ENCODE data around the gene NHLRC1. TPM values are rescaled to one million over a fixed set of nuclear protein-coding genes. Genes with fewer than 3 reads are reported as not detected.
A peak's percentile ranks its signal among the peaks of the same experiment; 100 is the strongest.

Gene NHLRC1
- total and polyA plus RNA-seq, 2 donors: 0.99 to 2.4 TPM

DNA sequence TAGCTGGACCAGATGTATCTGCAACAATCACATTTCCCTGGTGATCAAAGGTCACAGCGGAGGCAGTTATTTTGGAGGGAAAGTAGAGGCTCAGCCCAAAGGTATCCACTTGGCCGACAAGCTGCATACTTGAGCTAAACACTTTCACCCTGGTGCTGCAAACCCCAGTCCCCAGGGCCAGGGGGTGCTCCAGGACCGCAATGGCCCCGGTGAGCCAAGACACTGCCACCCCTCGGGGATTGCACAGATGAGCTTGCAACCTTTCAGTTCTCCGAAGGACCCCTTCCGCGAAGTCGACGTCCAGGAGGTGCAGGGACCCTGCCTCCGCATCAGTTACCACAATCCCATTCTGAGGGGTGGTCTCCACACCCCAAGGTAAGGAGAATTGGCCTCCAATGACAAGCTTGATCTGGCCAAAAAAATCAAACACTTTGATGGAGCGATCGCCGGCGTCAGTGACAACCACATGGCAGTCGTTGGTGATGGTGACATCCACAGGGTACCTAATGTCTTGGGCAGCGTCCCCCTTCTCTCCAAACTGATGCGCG is 823 bp downstream of the NHLRC1 start:
- WGBS: 87% methylated on average over 19 of the region's 19 CpGs
- no peak for DNase-seq (ENCODE audit: low read depth in 6 of 9, low spot score in 9 of 9)
- Histone ChIP-seq H3K36me3 (ENCODE audit: control insufficient read depth in 2 of 2, insufficient read depth in 2 of 2, low read length in 1 of 2) (no peaks in the 10 kb centered on the region), H3K4me3 (ENCODE audit: low read length in 2 of 2) (peak overlapping the region; percentile 40 to 68), H3K9me3 (ENCODE audit: control insufficient read depth in 2 of 2, insufficient read depth in 1 of 2, low read length in 1 of 2) (peaks cover 1 to 6% of the 10 kb centered on the region in 2 donors), H3K27me3 (ENCODE audit: control insufficient read depth in 2 of 2, insufficient read depth in 1 of 2, low read length in 1 of 2) (no peaks in the 10 kb centered on the region), H3K4me1 (ENCODE audit: control insufficient read depth in 2 of 2, insufficient read depth in 2 of 2, low read length in 2 of 2) (peaks cover 10% of the 10 kb centered on the region in 2 donors), H3K27ac (ENCODE audit: low read depth in 1 of 2, low read length in 1 of 2) (no peak overlapping the region)

- Histone ChIP-seq H3K4me1 (ENCODE audit: control insufficient read depth in 2 of 2, insufficient read depth in 2 of 2, low read length in 2 of 2) (peaks cover 10% of the 10 kb centered on the region in 2 donors), H3K27me3 (ENCODE audit: control insufficient read depth in 2 of 2, insufficient read depth in 1 of 2, low read length in 1 of 2) (no peaks in the 10 kb centered on the region), H3K27ac (ENCODE audit: low read depth in 1 of 2, low read length in 1 of 2) (no peak overlapping the region), H3K9me3 (ENCODE audit: control insufficient read depth in 2 of 2, insufficient read depth in 1 of 2, low read length in 1 of 2) (peaks cover 1 to 6% of the 10 kb centered on the region in 2 donors), H3K4me3 (ENCODE audit: low read length in 2 of 2) (no peak overlapping the region), H3K36me3 (ENCODE audit: control insufficient read depth in 2 of 2, insufficient read depth in 2 of 2, low read length in 1 of 2) (no peaks in the 10 kb centered on the region)
- WGBS: 98% methylated on average over 5 of the region's 5 CpGs
- no peak for DNase-seq (ENCODE audit: low read depth in 6 of 9, low spot score in 9 of 9)
Observed at GRCh38 chr6:18119236-18119635, 3.2 kb downstream of the NHLRC1 start.

GRCh38 chr6:18118330-18118729 is 4.1 kb downstream of the NHLRC1 start:
- H3K4me3 ChIP-seq (ENCODE audit: low read length in 2 of 2): no peak overlapping the region
- no peaks in the 10 kb centered on the region for H3K36me3 ChIP-seq (ENCODE audit: control insufficient read depth in 2 of 2, insufficient read depth in 2 of 2, low read length in 1 of 2)
- WGBS: 83% methylated on average over 3 of the region's 3 CpGs
- DNase-seq (ENCODE audit: low read depth in 6 of 9, low spot score in 9 of 9): no peak
- H3K4me1 ChIP-seq (ENCODE audit: control insufficient read depth in 2 of 2, insufficient read depth in 2 of 2, low read length in 2 of 2): peaks cover 10% of the 10 kb centered on the region in 2 donors
- H3K9me3 ChIP-seq (ENCODE audit: control insufficient read depth in 2 of 2, insufficient read depth in 1 of 2, low read length in 1 of 2): peaks cover 1 to 6% of the 10 kb centered on the region in 2 donors
- no peak overlapping the region for H3K27ac ChIP-seq (ENCODE audit: low read depth in 1 of 2, low read length in 1 of 2)
- no peaks in the 10 kb centered on the region for H3K27me3 ChIP-seq (ENCODE audit: control insufficient read depth in 2 of 2, insufficient read depth in 1 of 2, low read length in 1 of 2)

- no peaks in the 10 kb centered on the region for H3K27me3 ChIP-seq (ENCODE audit: control insufficient read depth in 2 of 2, insufficient read depth in 1 of 2, low read length in 1 of 2)
- 97% methylated on average over 5 of the region's 5 CpGs for WGBS
Observed at GRCh38 chr6:18117136-18117535, 5.3 kb downstream of the NHLRC1 start.

DNA sequence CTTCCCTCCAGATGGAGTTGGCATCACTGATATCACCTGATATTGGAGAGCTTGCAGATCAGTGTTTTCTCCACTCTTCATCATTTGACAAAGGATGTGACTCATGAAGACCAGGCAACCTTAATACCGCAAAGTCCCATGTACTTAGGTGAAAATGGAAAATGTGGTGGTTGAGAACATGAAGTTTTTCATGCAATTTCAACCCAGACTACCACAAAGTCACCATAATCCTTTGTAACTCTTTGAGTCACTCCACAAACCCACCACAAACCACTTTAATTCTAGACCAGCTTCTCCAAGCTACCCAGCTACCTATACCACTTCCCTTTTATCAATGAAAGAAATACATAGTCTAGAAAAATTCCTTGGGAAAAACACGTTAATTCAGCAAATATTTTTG is 7.1 kb downstream of the NHLRC1 start:
- Histone ChIP-seq H3K36me3 (ENCODE audit: control insufficient read depth in 2 of 2, insufficient read depth in 2 of 2, low read length in 1 of 2) (no peaks in the 10 kb centered on the region), H3K27me3 (ENCODE audit: control insufficient read depth in 2 of 2, insufficient read depth in 1 of 2, low read length in 1 of 2) (no peaks in the 10 kb centered on the region), H3K9me3 (ENCODE audit: control insufficient read depth in 2 of 2, insufficient read depth in 1 of 2, low read length in 1 of 2) (no peaks in the 10 kb centered on the region), H3K4me1 (ENCODE audit: control insufficient read depth in 2 of 2, insufficient read depth in 2 of 2, low read length in 2 of 2) (no peaks in the 10 kb centered on the region), H3K4me3 (ENCODE audit: low read length in 2 of 2) (no peak overlapping the region), H3K27ac (ENCODE audit: low read depth in 1 of 2, low read length in 1 of 2) (no peak overlapping the region)
- DNase-seq (ENCODE audit: low read depth in 6 of 9, low spot score in 9 of 9): peak in 1 of 9 donors; percentile 30
- 68% methylated on average over 2 of the region's 2 CpGs for WGBS

More at GRCh38 chr6:18117136-18117535, 5.3 kb downstream of the NHLRC1 start:
- peaks cover 0 to 6% of the 10 kb centered on the region in 2 donors for H3K9me3 ChIP-seq (ENCODE audit: control insufficient read depth in 2 of 2, insufficient read depth in 1 of 2, low read length in 1 of 2)
- DNase-seq (ENCODE audit: low read depth in 6 of 9, low spot score in 9 of 9): no peak
- H3K4me3 ChIP-seq (ENCODE audit: low read length in 2 of 2): no peak overlapping the region
- no peaks in the 10 kb centered on the region for H3K36me3 ChIP-seq (ENCODE audit: control insufficient read depth in 2 of 2, insufficient read depth in 2 of 2, low read length in 1 of 2)
- H3K4me1 ChIP-seq (ENCODE audit: control insufficient read depth in 2 of 2, insufficient read depth in 2 of 2, low read length in 2 of 2): peaks cover 4% of the 10 kb centered on the region in 2 donors
- no peak overlapping the region for H3K27ac ChIP-seq (ENCODE audit: low read depth in 1 of 2, low read length in 1 of 2)

DNA sequence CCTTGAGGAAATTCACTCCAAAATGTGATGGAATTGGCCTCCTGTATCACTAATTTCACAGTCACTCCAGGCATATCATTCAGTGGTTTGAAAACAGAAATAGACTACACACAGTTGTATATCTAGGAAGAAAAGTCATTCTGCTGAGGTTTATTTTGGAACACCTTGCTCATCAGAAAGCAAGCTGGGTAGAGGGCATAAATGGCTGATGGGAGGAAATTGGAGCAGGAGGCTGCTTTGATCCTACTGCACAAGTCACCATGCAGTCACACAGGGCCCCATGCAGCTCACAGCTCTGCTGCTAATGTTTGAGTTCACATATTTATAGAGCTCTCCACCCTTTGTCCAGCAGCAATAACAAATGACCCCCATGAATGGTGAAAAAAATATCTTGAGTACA is 12.3 kb downstream of the NHLRC1 start:
- Histone ChIP-seq H3K27ac (ENCODE audit: low read depth in 1 of 2, low read length in 1 of 2) (no peak overlapping the region), H3K4me1 (ENCODE audit: control insufficient read depth in 2 of 2, insufficient read depth in 2 of 2, low read length in 2 of 2) (no peaks in the 10 kb centered on the region), H3K9me3 (ENCODE audit: control insufficient read depth in 2 of 2, insufficient read depth in 1 of 2, low read length in 1 of 2) (no peaks in the 10 kb centered on the region), H3K4me3 (ENCODE audit: low read length in 2 of 2) (no peak overlapping the region), H3K27me3 (ENCODE audit: control insufficient read depth in 2 of 2, insufficient read depth in 1 of 2, low read length in 1 of 2) (no peaks in the 10 kb centered on the region), H3K36me3 (ENCODE audit: control insufficient read depth in 2 of 2, insufficient read depth in 2 of 2, low read length in 1 of 2) (no peaks in the 10 kb centered on the region)
- no peak for DNase-seq (ENCODE audit: low read depth in 6 of 9, low spot score in 9 of 9)

GRCh38 chr6:18107061-18107460 is 15.4 kb downstream of the NHLRC1 start:
- H3K9me3 ChIP-seq (ENCODE audit: control insufficient read depth in 2 of 2, insufficient read depth in 1 of 2, low read length in 1 of 2): no peaks in the 10 kb centered on the region
- 96% methylated on average over 1 of the region's 1 CpG for WGBS
- H3K4me3 ChIP-seq (ENCODE audit: low read length in 2 of 2): no peak overlapping the region
- H3K4me1 ChIP-seq (ENCODE audit: control insufficient read depth in 2 of 2, insufficient read depth in 2 of 2, low read length in 2 of 2): no peaks in the 10 kb centered on the region
- H3K36me3 ChIP-seq (ENCODE audit: control insufficient read depth in 2 of 2, insufficient read depth in 2 of 2, low read length in 1 of 2): no peaks in the 10 kb centered on the region
- no peak overlapping the region for H3K27ac ChIP-seq (ENCODE audit: low read depth in 1 of 2, low read length in 1 of 2)
- DNase-seq (ENCODE audit: low read depth in 6 of 9, low spot score in 9 of 9): no peak
- no peaks in the 10 kb centered on the region for H3K27me3 ChIP-seq (ENCODE audit: control insufficient read depth in 2 of 2, insufficient read depth in 1 of 2, low read length in 1 of 2)

DNA sequence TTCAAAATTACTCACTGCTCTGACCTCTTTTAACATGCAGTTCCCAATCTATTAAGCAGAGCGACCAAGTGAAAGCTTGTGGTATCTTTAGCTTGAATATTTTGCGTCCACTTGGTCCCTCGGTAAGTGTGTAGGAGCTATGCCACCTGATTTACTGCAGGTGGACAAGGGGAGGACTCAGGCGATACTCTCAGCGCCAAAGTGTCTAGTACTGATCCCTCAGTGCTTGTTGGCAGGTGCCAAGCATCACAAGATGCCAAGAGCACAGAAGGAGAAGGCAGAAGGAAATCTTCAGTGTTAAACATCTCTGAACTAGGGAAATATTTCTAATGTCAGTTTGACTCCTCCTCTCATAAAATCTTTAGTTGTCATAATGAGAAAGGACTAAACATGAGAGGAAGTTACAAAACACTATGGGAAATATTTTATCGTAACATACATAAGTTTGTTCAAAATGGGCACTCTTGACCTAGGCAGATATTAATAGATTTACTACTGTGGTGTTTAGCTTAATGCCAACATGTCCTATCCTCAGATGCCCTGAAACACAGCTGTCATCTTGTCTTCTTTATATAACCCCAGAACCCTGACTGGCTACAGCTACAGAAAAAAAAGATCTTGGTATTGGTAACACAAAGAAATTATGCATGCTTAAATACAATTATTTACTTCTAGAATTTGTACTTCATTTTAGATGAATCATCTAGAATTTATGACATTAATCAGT is 19.5 kb downstream of the NHLRC1 start:
- no peak for DNase-seq (ENCODE audit: low read depth in 6 of 9, low spot score in 9 of 9)
- Histone ChIP-seq H3K9me3 (ENCODE audit: control insufficient read depth in 2 of 2, insufficient read depth in 1 of 2, low read length in 1 of 2) (no peaks in the 10 kb centered on the region), H3K36me3 (ENCODE audit: control insufficient read depth in 2 of 2, insufficient read depth in 2 of 2, low read length in 1 of 2) (no peaks in the 10 kb centered on the region), H3K4me3 (ENCODE audit: low read length in 2 of 2) (no peak overlapping the region), H3K27me3 (ENCODE audit: control insufficient read depth in 2 of 2, insufficient read depth in 1 of 2, low read length in 1 of 2) (no peaks in the 10 kb centered on the region), H3K4me1 (ENCODE audit: control insufficient read depth in 2 of 2, insufficient read depth in 2 of 2, low read length in 2 of 2) (no peaks in the 10 kb centered on the region), H3K27ac (ENCODE audit: low read depth in 1 of 2, low read length in 1 of 2) (no peak overlapping the region)
- 96% methylated on average over 6 of the region's 6 CpGs for WGBS

DNA sequence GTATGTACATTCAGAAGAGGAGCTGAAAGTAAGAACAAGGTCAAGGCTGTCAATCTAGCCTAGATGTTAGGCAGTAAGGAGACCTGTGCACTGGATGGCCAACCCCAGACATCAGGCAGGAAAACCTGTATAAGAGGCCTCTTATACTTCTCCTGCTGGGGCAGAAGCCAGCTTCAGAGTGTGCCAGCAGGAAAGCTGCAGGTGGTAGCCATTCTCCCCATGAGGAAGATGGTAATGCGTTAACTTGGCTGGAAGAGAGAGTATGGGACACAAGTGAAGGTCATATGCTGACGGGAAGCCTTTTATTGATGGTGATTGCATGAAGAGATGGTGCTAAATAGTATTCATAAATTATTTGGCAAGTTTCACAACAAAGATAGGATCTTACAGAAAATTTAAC is 20.6 kb downstream of the NHLRC1 start:
- H3K4me1 ChIP-seq (ENCODE audit: control insufficient read depth in 2 of 2, insufficient read depth in 2 of 2, low read length in 2 of 2): no peaks in the 10 kb centered on the region
- no peak overlapping the region for H3K27ac ChIP-seq (ENCODE audit: low read depth in 1 of 2, low read length in 1 of 2)
- no peaks in the 10 kb centered on the region for H3K9me3 ChIP-seq (ENCODE audit: control insufficient read depth in 2 of 2, insufficient read depth in 1 of 2, low read length in 1 of 2)
- DNase-seq (ENCODE audit: low read depth in 6 of 9, low spot score in 9 of 9): no peak
- H3K36me3 ChIP-seq (ENCODE audit: control insufficient read depth in 2 of 2, insufficient read depth in 2 of 2, low read length in 1 of 2): no peaks in the 10 kb centered on the region
- WGBS: over 99% methylated on average over 2 of the region's 2 CpGs
- no peak overlapping the region for H3K4me3 ChIP-seq (ENCODE audit: low read length in 2 of 2)
- no peaks in the 10 kb centered on the region for H3K27me3 ChIP-seq (ENCODE audit: control insufficient read depth in 2 of 2, insufficient read depth in 1 of 2, low read length in 1 of 2)
